Panc1 (cell line): ENCODE data around the gene PRR36.
"Not testable (repeated sequence)": the region's sequence is repeated elsewhere in the genome, so short reads cannot be mapped to it uniquely, and the experiment has no call there.

Experiments used
- POLR2AphosphoS5 ChIP-seq: IDR thresholded peaks from 2 replicates; pipeline ENCODE4 v1.6.1; 2012; ENCODE audit warnings: mild to moderate bottlenecking, low read depth, low read length, moderate library complexity
- TF ChIP-seq, protein P1 (sequence below): fragments of 450-650 bp; IDR thresholded peaks from 2 replicates; pipeline ENCODE4 v1.5.1; 2017; ENCODE audit warnings: mild to moderate bottlenecking

DNA sequence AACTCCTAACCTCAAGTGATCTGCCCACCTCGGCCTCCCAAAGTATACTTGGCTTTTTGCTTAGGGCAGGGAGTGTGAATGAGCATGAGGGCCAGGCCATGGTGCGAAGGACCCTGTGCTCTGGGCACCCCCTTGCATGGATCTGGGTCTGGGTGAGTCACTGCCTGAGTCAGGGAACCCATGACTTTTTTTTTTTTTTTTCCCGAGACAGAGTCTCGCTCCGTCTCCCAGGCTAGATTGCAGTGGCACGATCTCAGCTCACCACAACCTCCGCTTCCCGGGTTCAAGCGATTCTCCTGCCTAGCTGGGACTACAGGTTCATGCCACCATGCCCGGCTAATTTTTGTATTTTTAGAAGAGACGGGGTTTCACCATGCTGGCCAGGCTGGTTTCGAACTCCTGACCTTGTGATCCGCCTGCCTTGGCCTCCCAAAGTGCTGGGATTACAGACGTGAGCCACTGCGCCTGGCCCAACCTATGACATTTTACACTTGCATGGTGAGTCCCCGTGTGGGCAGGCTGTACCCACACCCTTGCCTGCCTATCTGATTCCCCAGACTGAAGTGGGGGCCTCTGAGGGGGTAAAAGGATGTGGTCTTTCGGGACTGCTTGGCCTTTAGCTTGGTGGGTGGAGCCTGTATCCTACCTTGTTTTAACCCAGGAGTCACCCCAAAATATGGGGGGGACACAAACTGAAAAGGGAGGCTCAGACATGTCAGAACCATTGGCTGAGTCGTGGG is 19.3 kb upstream of the PRR36 start:
- TF ChIP-seq, protein P1, sequence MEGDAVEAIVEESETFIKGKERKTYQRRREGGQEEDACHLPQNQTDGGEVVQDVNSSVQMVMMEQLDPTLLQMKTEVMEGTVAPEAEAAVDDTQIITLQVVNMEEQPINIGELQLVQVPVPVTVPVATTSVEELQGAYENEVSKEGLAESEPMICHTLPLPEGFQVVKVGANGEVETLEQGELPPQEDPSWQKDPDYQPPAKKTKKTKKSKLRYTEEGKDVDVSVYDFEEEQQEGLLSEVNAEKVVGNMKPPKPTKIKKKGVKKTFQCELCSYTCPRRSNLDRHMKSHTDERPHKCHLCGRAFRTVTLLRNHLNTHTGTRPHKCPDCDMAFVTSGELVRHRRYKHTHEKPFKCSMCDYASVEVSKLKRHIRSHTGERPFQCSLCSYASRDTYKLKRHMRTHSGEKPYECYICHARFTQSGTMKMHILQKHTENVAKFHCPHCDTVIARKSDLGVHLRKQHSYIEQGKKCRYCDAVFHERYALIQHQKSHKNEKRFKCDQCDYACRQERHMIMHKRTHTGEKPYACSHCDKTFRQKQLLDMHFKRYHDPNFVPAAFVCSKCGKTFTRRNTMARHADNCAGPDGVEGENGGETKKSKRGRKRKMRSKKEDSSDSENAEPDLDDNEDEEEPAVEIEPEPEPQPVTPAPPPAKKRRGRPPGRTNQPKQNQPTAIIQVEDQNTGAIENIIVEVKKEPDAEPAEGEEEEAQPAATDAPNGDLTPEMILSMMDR, result not testable (repeated sequence)
- TF ChIP-seq POLR2AphosphoS5, result not testable (repeated sequence)
